Measurements from ENCODE around the gene SCYL1. TPM values are rescaled to one million over a fixed set of nuclear protein-coding genes. Genes with fewer than 3 reads are reported as not detected.
"Not testable (repeated sequence)": the region's sequence is repeated elsewhere in the genome, so short reads cannot be mapped to it uniquely, and the experiment has no call there.

Gene SCYL1
- total RNA-seq, 1 donor, result 109 TPM

GRCh38 chr11:65506772-65507505 lies 17.9 kb upstream of the SCYL1 start:
- peak overlapping the region; percentile 86 for H3K4me3 ChIP-seq (ENCODE audit: insufficient read depth, low read length)
- no peak overlapping the region for H2AFZ ChIP-seq (ENCODE audit: low read length)
- peaks cover 43% of the 10 kb centered on the region for H3K36me3 ChIP-seq (ENCODE audit: insufficient read depth, low read length)
- TF ChIP-seq CTCF (IDR thresholded peaks at IDR 0.05; ENCODE audit: extremely low read depth, low read depth, low read length), result no peak
- peak overlapping the region; percentile 95 for H3K27ac ChIP-seq (ENCODE audit: low read depth, low read length)
- peaks cover 38% of the 10 kb centered on the region for H4K20me1 ChIP-seq (ENCODE audit: insufficient read depth, low read length)
- peak overlapping the region; percentile 86 for H3K4me2 ChIP-seq (ENCODE audit: insufficient read depth, low read length)
- no peaks in the 10 kb centered on the region for H3K4me1 ChIP-seq (ENCODE audit: insufficient read depth, low read length)
- H3K9me3 ChIP-seq (ENCODE audit: low read depth, low read length), result no peaks in the 10 kb centered on the region
- H3K27me3 ChIP-seq (ENCODE audit: insufficient read depth, low read length), result no peaks in the 10 kb centered on the region
- H3K79me2 ChIP-seq (ENCODE audit: insufficient read depth, low read length), result peaks cover 54% of the 10 kb centered on the region
- DNase-seq (ENCODE audit: insufficient read length, low spot score, missing footprints), result peak; percentile 5

GRCh38 chr11:65512311-65512710 lies 12.6 kb upstream of the SCYL1 start:
- not testable (repeated sequence) for H3K79me2 ChIP-seq (ENCODE audit: insufficient read depth, low read length); H3K36me3 ChIP-seq (ENCODE audit: insufficient read depth, low read length); H3K9me3 ChIP-seq (ENCODE audit: low read depth, low read length); H3K4me2 ChIP-seq (ENCODE audit: insufficient read depth, low read length); H3K4me1 ChIP-seq (ENCODE audit: insufficient read depth, low read length); H4K20me1 ChIP-seq (ENCODE audit: insufficient read depth, low read length); H3K27me3 ChIP-seq (ENCODE audit: insufficient read depth, low read length); H3K4me3 ChIP-seq (ENCODE audit: insufficient read depth, low read length); DNase-seq (ENCODE audit: insufficient read length, low spot score, missing footprints); H2AFZ ChIP-seq (ENCODE audit: low read length); H3K27ac ChIP-seq (ENCODE audit: low read depth, low read length)

- H2AFZ ChIP-seq (ENCODE audit: low read length), result no peak overlapping the region
- no peaks in the 10 kb centered on the region for H3K4me1 ChIP-seq (ENCODE audit: insufficient read depth, low read length)
- H3K9me3 ChIP-seq (ENCODE audit: low read depth, low read length), result no peaks in the 10 kb centered on the region
- no peaks in the 10 kb centered on the region for H3K79me2 ChIP-seq (ENCODE audit: insufficient read depth, low read length)
- H3K27me3 ChIP-seq (ENCODE audit: insufficient read depth, low read length), result no peaks in the 10 kb centered on the region
- H3K4me2 ChIP-seq (ENCODE audit: insufficient read depth, low read length), result no peak overlapping the region
- H3K27ac ChIP-seq (ENCODE audit: low read depth, low read length), result no peak overlapping the region
- DNase-seq (ENCODE audit: insufficient read length, low spot score, missing footprints), result no peak
- no peak for TF ChIP-seq CTCF (IDR thresholded peaks at IDR 0.05; ENCODE audit: extremely low read depth, low read depth, low read length)
- H3K36me3 ChIP-seq (ENCODE audit: insufficient read depth, low read length), result no peaks in the 10 kb centered on the region
- no peaks in the 10 kb centered on the region for H4K20me1 ChIP-seq (ENCODE audit: insufficient read depth, low read length)
- H3K4me3 ChIP-seq (ENCODE audit: insufficient read depth, low read length), result no peak overlapping the region
Observed at GRCh38 chr11:65516135-65516968, 8.5 kb upstream of the SCYL1 start.

- not testable (repeated sequence) for H3K4me3 ChIP-seq (ENCODE audit: insufficient read depth, low read length); H3K4me2 ChIP-seq (ENCODE audit: insufficient read depth, low read length); H3K36me3 ChIP-seq (ENCODE audit: insufficient read depth, low read length); H3K4me1 ChIP-seq (ENCODE audit: insufficient read depth, low read length); H3K9me3 ChIP-seq (ENCODE audit: low read depth, low read length); H3K27ac ChIP-seq (ENCODE audit: low read depth, low read length); H4K20me1 ChIP-seq (ENCODE audit: insufficient read depth, low read length); H3K79me2 ChIP-seq (ENCODE audit: insufficient read depth, low read length); DNase-seq (ENCODE audit: insufficient read length, low spot score, missing footprints); H3K27me3 ChIP-seq (ENCODE audit: insufficient read depth, low read length); H2AFZ ChIP-seq (ENCODE audit: low read length)
Observed at GRCh38 chr11:65518941-65519549, 5.8 kb upstream of the SCYL1 start.

GRCh38 chr11:65521777-65522521 lies 2.9 kb upstream of the SCYL1 start:
- H4K20me1 ChIP-seq (ENCODE audit: insufficient read depth, low read length), result peaks cover 16% of the 10 kb centered on the region
- not testable (repeated sequence) for H3K36me3 ChIP-seq (ENCODE audit: insufficient read depth, low read length); H2AFZ ChIP-seq (ENCODE audit: low read length); H3K4me2 ChIP-seq (ENCODE audit: insufficient read depth, low read length); H3K9me3 ChIP-seq (ENCODE audit: low read depth, low read length); H3K4me3 ChIP-seq (ENCODE audit: insufficient read depth, low read length); H3K27me3 ChIP-seq (ENCODE audit: insufficient read depth, low read length); DNase-seq (ENCODE audit: insufficient read length, low spot score, missing footprints); H3K27ac ChIP-seq (ENCODE audit: low read depth, low read length)
- H3K4me1 ChIP-seq (ENCODE audit: insufficient read depth, low read length), result peaks cover 16% of the 10 kb centered on the region
- H3K79me2 ChIP-seq (ENCODE audit: insufficient read depth, low read length), result peaks cover 20% of the 10 kb centered on the region

GRCh38 chr11:65522718-65523630 lies 1.9 kb upstream of the SCYL1 start:
- not testable (repeated sequence) for DNase-seq (ENCODE audit: insufficient read length, low spot score, missing footprints); H3K4me3 ChIP-seq (ENCODE audit: insufficient read depth, low read length); H3K9me3 ChIP-seq (ENCODE audit: low read depth, low read length); H3K4me2 ChIP-seq (ENCODE audit: insufficient read depth, low read length); H3K27ac ChIP-seq (ENCODE audit: low read depth, low read length); H2AFZ ChIP-seq (ENCODE audit: low read length); H3K27me3 ChIP-seq (ENCODE audit: insufficient read depth, low read length)
- peaks cover 16% of the 10 kb centered on the region for H3K4me1 ChIP-seq (ENCODE audit: insufficient read depth, low read length)
- peaks cover 28% of the 10 kb centered on the region for H3K79me2 ChIP-seq (ENCODE audit: insufficient read depth, low read length)
- H4K20me1 ChIP-seq (ENCODE audit: insufficient read depth, low read length), result peaks cover 23% of the 10 kb centered on the region
- H3K36me3 ChIP-seq (ENCODE audit: insufficient read depth, low read length), result peaks cover 17% of the 10 kb centered on the region

Data from osteoblast (primary cell).